LNCAP (cell line): ENCODE data around the gene LEF1.

ENCODE experiments used
- TF ChIP-seq, protein P1 (sequence below): fragments of 450-650 bp; IDR thresholded peaks from 2 replicates; pipeline ENCODE4 v1.5.1; 2017; ENCODE audit warnings: mild to moderate bottlenecking

Gene LEF1

DNA sequence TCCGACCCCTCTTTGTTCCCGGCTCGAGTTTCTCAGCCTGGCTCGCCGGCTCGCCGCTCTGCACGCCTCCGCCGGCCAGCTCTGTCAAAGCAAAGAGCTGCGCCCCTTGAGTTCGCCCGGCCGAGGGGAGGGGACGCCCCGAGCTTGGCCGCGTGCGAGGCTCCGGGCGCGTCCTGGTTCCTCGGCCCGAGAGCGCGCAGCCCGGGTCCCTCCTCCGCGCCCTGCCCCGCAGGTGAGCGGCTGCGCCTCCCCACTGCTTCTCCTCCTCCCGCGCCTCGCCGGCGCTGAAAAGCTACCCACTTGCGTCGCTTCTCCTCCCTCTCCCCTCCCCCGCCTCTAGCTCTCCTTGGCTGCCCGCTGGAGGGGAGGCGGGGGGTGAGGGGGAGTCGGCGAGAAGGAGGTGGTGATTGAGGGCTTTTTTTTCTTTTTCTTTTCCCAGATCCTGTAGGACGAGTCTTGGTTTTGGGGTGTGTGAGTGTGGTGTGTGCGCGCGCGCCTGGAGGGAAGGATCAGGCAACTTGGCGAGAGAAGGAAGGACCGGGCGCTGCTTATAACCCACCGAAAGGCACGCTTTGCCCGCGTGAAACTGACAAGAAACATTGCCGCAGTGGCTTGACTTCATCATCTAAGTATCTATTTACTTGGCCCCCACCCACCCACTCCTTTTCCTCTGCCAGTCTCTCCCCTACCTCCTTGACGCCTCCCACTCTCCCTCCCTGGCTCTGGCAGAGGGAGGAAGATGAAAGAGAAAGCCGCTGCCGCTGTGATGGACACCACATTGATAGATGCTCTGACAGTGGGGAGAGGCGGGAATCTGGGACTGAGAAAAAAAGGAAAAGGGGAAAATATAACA, at the start of gene LEF1:
Gene LEF1 (minus strand): TSS at position 262 of the 853 bp plus-strand sequence. CDS start 1,165 bp downstream, outside the sequence.
- TF ChIP-seq, protein P1, sequence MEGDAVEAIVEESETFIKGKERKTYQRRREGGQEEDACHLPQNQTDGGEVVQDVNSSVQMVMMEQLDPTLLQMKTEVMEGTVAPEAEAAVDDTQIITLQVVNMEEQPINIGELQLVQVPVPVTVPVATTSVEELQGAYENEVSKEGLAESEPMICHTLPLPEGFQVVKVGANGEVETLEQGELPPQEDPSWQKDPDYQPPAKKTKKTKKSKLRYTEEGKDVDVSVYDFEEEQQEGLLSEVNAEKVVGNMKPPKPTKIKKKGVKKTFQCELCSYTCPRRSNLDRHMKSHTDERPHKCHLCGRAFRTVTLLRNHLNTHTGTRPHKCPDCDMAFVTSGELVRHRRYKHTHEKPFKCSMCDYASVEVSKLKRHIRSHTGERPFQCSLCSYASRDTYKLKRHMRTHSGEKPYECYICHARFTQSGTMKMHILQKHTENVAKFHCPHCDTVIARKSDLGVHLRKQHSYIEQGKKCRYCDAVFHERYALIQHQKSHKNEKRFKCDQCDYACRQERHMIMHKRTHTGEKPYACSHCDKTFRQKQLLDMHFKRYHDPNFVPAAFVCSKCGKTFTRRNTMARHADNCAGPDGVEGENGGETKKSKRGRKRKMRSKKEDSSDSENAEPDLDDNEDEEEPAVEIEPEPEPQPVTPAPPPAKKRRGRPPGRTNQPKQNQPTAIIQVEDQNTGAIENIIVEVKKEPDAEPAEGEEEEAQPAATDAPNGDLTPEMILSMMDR, result no peak

DNA sequence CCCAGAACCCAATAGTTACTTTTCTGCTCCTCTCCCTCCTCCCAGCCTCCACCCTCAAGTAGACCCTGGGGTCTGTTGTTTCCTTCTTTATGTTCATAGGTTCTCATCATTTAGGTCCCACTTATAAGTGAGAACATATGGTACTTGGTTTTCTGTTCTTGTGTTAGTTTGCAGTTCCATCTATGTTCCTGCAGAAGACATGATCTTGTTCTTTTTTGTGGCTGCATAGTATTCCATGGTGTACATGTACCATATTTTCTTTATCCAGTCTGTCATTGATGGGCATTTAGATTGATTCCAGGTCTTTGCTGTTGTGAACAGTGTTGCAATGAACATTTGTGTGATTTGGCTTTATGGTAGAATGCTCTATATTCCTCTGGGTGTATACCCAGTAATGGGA, 47.8 kb upstream of the LEF1 start:
- TF ChIP-seq, protein P1, result no peak

DNA sequence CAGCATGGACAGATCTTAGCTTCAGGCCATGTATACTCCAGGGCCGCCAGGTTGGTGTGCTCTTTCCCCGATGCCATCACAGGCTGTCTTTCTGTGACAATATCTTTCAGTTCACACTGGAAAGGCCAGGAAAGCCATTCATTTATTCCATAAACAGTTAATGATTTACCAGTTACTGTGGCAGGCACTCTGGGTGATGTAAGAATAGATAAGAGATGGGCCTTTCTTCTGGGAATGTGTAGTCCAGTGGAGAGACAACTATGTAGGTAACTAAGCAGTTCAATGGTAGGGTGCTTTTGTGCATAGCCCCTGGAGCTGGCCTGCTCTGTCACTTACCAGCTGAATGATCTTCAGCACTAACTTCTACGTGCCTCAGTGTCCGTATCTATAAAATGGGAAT, 46.3 kb upstream of the LEF1 start:
- TF ChIP-seq, protein P1, result no peak

DNA sequence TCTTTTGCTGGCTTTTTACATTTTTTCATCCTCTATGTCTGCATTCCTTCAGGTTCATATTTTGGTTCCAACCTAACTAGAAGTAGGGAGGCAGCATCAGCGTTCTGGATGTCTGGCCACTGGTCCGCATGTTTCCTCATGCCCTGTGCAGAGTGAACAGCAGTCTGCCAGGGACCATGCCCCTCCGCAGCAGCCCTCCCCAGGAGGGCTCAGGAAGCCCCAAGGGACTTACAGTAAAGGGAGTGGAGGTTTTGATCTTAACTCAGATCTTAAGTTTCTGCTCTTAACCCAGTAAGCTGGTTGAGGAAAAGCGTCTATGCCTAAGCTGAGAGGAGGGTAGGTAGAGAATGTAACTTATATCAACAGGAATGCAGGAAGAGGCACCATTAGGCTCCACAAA, 45.0 kb upstream of the LEF1 start:
- TF ChIP-seq, protein P1, result no peak

DNA sequence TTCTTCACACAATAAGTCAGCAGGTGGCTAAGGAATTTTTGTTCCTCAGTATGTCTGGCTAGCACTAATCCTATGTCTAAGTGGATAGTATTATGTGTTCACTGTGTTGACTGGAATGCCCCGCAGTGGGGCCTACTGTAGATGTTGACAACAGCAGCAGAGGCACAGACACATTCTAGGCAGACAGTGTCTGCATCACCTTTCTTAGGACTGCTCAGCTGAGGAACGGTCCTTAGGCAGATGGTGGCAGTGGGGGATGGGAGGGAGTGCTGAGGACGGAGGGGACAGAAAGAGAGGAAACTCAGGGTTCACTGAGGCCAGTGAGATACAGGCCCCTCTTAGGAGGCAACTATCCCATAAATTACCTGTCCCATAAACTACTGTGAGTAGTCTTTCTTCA, 44.6 kb upstream of the LEF1 start:
- TF ChIP-seq, protein P1, result no peak

DNA sequence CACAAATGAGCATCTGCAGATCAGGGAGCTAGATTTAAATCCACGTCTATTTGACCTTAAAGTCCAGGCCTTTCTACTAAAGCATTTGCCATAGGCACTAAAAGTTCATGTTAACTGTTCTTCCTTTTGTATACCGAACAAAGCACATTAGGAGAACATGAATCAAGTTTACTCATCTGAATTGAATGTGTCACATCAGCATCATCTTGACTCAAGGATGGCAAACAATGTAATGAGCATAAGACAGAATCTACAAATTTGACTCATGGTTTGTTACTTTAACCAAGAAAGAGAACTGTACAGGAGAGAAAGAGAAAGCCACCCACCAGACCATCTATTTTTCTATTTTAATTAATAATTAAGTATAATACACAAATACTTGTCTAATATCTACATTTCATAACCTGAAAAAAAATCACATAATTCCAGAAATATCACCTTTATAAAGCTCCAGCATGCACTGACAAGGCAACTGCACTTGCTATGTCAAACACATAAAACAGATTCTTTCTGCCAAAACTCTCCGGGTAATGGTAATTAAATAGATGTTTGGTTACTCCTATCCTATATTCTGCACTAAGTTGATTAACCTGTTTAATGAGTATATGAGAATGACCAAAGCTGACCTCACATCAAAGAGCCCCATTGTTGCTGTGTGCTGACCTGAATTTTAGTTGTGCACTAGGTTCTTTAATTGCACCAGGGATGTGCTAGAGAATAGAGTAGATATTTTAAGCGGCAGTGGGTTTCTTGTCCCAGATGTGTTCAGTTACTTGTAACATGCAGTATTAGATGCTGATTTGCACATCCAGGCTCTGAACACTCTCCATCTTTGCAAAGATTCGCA, 42.5 kb upstream of the LEF1 start:
- TF ChIP-seq, protein P1, result no peak

DNA sequence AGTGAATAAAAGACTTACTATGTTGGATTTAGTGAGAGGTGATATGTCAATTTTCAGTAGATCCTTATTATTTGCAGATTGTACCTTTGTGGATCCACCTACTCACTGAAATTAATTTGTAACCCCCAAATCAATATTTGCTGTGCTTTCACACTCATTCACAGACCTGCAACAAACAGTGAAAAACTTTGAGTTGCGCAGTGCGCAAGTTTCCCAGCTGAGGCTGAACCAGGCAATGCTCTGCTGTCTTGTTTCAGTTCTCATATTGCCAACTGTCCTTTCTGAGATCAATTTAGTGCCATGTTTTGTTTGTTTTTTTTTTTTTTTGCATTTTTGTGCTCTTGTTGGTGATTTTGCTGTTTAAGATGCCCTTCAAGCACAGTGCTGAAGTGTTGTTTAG, 40.8 kb upstream of the LEF1 start:
- TF ChIP-seq, protein P1, result no peak
